HG03064 (cell line): ENCODE results near the gene PGBD2.
A peak's percentile ranks its signal among the peaks of the same experiment; 100 is the strongest.
"Not testable (repeated sequence)": the region's sequence is repeated elsewhere in the genome, so short reads cannot be mapped to it uniquely, and the experiment has no call there.

Experiments
- ATAC-seq: cut with Tn5 transposase; IDR thresholded peaks from one replicate; pipeline ENCODE4 v1.9.1; 2021; ENCODE audit warnings: low read depth; ENCODE audit not compliant: unreplicated experiment

PGBD2 gene

DNA sequence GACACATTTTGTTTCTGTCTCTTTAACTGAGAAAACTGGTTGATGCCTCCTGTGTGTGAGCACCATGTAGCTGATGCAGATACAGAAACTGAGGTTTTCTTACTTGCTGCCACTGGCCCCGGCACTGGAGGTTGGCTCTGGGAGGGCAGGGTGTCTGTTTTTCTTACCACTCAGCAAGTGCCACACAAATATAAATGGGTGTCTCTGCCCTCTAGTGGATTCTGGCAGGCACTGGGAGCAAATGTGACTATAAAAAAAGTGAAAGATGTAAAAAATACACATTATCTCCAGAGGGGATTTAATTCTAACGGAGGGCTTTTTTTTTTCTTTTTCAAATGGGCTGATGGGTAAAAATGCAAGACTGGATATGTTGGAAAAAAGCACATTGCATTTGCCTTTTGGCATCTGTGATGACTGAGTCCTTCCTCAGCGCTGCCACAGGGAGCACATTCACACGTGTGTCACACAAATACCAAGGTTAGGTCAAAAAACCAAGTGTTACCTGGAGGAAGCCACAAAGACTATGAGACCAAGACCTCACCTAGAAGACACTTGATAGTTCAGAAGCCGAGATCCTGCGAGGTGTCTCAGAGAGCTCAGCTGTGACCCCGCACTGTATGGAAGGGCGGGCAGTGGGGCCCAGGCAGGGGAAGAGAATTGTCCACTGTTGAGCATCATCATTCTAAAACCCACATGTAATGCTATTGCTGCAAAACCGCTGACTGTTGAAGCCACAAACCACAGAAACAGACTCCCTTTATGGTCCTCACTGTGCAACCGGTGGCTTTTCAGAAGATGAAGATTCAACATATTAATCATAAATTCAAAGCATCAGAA is 18.9 kb downstream of the PGBD2 start:
- peak; percentile 100 for ATAC-seq

DNA sequence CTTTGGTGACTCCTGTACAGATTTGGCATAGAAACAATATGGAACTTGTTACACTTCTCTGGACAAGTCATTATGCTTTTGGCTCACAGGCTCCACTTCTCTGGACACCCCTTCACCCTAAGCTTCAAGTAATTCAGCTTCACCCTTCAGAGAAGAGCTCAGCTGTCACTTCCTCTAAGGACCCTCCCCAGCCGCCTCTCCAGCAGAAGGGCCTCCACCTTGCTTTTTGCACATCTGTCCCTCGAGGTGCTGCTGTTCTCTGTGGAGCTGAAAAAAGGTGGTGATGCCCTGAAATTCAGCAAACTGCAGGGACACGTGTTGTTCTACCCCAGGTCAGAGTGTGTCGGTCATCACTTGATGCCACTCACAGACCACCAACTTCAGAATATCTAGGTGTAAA is 19.8 kb downstream of the PGBD2 start:
- ATAC-seq, result not testable (repeated sequence)

DNA sequence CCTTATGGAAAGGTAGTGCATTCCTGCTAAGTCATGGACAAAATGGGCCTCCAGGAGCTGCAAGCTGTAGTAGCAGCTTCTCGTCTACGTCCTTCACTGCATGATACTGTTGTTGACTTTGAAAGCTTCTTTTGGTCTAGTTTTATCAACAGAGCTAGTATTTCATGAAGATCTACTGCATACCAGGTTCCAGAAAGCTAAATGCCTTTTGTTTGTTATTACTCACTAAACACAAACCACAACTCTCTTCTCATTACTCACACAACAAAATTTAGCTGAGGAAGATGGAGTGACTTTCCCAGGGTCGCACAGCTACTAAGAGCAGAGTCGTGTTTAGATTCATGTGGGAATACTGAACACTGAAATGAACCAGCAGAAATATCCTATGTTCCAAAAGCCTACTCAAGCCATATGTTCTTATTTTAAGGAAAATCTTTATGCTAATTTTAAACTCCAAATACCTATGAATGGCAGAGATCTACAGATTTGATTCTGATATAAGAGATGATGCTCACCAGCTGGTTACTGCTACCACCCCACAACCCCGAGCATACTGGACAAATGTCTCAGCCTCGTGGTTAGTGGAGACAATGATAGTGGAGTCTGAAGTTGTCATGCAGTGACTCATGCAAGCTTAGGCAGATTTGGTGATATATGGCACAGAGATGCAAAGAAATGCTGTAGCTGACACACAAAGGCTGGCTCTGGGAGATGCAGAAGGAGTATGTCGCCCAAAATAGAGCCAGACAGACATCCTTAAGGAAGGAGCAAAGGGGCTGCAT is 20.6 kb downstream of the PGBD2 start:
- ATAC-seq, result no peak

DNA sequence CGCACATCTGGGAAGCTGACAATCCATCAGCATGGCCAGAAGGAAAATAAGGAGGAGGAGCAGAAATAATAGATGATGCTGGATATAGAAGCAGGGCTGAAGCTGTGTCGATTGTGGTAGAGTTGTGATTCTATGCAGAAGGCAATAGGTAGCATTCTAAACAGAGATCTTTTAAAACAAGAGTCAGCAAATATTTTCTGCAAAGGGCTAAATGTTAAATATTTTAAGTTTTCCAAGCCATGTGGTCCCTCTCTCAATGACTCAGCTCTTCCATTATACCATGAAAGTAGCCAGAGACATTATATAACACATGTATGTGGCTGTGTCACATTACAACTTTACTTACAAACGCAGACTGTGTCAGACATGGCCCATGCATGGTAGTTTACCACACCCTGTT is 21.2 kb downstream of the PGBD2 start:
- ATAC-seq, result not testable (repeated sequence)

DNA sequence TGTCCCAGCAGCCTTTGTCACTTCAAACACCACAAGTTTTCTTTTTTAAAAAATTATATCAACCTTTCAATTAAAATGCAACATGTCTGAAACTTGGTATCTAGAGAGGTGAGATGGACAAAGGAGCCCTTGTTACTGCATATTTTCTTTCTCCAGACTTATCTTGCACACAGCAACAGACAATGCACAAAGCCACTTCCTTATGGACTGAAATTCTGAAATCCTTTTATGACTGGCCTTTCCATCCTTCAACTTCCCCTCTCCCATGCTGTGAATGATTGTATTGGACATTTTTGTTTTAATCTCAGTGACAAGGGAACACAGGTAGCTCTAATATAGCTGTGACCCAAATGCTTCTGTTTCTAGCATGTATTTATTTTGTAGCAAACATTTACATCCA is 22.1 kb downstream of the PGBD2 start:
- ATAC-seq, result not testable (repeated sequence)

DNA sequence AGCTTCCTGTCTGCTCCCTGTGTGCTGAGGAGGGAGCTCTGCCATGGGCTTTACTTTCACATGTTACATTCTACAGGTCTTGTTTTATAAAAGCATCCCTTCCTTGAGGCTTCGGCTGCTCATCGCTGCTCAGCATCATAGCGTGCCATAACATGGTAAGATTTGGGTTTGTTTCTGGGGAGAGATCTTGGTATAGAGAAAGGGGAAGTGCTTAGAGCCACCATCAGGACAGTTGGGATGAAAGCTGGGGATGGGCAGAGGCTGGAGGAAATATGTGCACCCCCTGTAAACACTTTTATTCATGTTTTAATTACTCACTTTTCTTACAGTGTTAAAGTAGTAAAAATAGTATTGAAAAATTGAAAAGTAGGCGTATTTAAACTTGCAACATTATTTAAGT is 24.0 kb downstream of the PGBD2 start:
- ATAC-seq, result not testable (repeated sequence)

DNA sequence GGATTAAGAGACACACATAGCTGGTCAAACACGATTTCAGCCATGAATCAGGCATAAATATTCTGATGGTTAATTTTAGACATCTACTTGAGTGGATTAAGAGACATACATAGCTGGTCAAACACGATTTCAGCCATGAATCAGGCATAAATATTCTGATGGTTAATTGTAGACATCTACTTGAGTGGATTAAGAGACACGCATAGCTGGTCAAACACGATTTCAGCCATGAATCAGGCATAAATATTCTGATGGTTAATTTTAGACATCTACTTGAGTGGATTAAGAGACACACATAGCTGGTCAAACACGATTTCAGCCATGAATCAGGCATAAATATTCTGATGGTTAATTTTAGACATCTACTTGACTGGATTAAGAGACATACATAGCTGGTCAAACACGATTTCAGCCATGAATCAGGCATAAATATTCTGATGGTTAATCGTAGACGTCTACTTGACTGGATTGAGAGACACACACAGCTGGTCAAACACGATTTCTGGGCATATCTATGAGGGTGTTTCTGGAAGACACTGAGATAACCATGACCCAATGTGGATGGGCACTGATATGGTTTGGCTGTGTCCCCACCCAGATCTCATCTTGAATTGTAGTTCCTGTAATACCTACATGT is 32.3 kb downstream of the PGBD2 start:
- ATAC-seq, result not testable (repeated sequence)

DNA sequence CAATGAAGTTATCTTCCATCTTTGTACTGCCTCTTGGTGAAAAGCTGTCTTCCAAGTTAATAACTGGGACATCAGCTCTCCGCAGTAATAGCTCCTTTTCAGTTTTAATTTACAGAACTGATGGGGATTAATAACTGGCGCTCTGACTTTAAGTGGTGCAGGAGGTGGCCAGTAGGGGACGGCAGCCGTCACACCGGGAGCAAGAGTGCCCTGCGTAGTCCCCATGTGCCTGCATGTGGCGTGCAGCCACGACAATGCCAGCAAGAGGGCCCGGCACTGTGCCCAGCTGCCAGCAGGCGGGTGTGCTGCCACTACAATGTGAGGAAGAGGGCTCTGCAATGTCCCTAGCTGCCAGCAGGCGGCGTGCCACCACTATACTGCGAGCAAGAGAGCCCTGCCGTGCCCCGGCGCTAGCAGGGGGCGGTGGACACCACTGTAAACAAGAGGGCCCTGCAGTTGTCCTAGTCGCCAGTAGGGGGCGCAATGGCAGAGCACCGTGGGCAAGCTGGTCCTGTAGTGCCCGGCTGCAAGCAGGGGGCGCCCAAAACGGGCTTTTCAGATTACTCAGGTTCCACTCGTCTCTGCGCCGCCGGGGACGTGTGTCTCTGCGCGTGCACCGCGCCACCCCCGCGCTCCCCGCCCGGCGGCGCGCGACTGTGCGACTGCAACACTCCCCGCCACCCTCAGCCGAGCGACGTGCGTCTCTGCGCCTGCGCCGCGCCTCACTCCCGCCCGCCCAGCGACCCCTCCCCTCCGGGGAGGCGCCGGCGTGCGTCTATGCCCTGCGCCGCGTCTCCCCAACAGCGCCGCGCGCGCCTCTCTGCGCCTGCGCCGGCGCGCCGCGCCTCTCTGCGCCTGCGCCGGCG is 38.3 kb downstream of the PGBD2 start:
- ATAC-seq, result not testable (repeated sequence)

DNA sequence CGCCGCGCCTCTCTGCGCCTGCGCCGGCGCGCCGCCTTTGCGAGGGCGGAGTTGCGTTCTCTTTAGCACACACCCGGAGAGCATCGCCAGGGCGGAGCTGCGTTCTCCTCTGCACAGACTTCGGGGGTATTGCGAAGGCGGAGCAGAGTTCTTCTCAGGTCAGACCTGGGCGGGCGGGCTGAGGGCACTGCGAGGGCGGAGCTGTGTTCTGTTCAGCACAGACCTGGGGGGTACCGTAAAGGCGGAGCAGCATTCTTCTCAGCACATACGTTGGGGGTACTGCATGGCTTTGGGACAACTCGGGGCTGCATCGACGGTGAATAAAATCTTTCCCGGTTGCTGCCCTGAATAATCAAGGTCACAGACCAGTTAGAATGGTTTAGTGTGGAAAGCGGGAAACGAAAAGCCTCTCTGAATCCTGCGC is 39.0 kb downstream of the PGBD2 start:
- not testable (repeated sequence) for ATAC-seq

DNA sequence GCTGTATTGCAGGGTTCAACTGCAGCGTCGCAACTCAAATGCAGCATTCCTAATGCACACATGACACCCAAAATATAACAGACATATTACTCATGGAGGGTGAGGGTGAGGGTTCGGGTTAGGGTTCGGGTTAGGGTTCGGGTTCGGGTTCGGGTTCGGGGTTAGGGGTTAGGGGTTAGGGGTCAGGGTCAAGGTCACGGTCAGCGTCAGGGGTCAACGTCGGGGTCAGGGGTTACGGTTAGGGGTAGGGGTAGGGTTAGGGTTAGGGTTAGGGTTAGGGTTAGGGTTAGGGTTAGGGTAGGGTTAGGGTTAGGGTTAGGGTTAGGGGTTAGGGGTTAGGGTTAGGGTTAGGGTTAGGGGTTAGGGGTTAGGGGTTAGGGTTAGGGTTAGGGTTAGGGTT is 39.4 kb downstream of the PGBD2 start:
- ATAC-seq, result not testable (repeated sequence)

DNA sequence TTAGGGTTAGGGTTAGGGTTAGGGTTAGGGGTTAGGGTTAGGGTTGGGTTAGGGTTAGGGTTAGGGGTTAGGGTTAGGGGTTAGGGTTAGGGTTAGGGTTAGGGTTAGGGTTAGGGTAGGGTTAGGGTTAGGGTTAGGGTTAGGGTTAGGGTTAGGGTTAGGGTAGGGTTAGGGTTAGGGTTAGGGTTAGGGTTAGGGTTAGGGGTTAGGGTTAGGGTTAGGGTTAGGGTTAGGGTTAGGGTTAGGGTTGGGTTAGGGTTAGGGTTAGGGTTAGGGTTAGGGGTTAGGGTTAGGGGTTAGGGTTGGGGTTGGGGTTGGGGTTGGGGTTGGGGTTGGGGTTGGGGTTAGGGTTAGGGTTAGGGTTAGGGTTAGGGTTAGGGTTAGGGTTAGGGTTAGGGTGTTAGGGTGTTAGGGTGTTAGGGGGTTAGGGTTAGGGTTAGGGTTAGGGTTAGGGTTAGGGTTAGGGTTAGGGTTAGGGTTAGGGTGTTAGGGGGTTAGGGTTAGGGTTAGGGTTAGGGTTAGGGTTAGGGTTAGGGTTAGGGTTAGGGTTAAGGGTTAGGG is 39.9 kb downstream of the PGBD2 start:
- not testable (repeated sequence) for ATAC-seq
